ENCODE results near the gene RUNDC3A. TPM values are rescaled to one million over a fixed set of nuclear protein-coding genes. Genes with fewer than 3 reads are reported as not detected.

The RUNDC3A gene
- total and polyA plus RNA-seq, 2 of the 13 experiments (the other 11 are each of a cell fraction or from before 2014, with no cell fraction given) = 0.25 TPM; not detected in 1

DNA sequence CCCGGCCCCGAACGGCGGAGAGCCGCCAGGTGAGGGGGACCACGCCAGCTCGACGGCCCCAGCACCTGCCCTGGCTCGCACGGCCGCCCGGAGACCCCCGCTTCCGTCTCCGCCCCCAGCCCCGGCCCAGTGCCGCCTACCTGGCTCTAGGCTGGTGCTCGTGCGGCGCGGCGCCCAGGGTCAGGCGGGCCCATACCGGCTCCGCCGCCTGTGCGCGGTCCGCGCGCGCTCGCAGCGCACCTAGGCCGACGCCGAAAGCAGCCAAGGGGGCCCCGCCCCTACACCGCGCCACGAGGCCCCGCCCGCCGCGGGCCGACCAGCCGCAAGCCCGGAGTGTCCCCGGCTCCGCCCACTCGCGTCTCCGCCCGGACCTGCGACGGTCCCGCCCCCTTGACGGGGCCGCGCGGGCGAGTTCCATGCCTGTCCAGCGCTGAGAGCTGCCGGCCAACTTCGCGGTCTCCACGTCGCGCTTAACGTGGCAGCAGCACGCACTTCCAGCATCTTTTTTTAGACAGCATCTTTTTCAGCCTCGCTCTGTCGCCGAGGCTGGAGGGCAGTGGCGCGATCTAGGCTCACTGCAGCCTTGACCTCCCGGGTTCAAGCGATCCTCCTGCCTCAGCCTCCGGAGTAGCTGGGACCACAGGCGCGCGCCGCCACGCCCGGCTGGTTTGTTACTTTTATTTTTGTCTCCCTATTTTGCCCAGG, 16.3 kb downstream of the RUNDC3A start, which contains the start of gene SLC25A39 (continued):
- TF ChIP-seq MYPOP (CRISPR knock-in tag; IDR thresholded peaks at IDR 0.05) (peak; percentile 51), TSC22D2 (CRISPR knock-in tag; IDR thresholded peaks at IDR 0.05; ENCODE audit: borderline replicate concordance) (no peak), ZNF382 (CRISPR knock-in tag; IDR thresholded peaks at IDR 0.05; ENCODE audit: borderline replicate concordance) (no peak), WIZ (CRISPR knock-in tag; IDR thresholded peaks at IDR 0.05) (no peak), ZNF460 (CRISPR knock-in tag; IDR thresholded peaks at IDR 0.05; ENCODE audit: borderline replicate concordance) (no peak), ZSCAN21 (CRISPR knock-in tag; IDR thresholded peaks at IDR 0.05; ENCODE audit: borderline replicate concordance) (peak; percentile 73; the same call in 1 of the 2 replicates), ELF4 (CRISPR knock-in tag; IDR thresholded peaks at IDR 0.05; ENCODE audit: borderline replicate concordance) (0 out of 2 replicates have a peak, but pooled peaks have one; percentile 22), ZNF12 (CRISPR knock-in tag; IDR thresholded peaks at IDR 0.05) (no peak), SP140L (CRISPR knock-in tag; IDR thresholded peaks at IDR 0.05; ENCODE audit: borderline replicate concordance) (no peak), ZNF773 (CRISPR knock-in tag; IDR thresholded peaks at IDR 0.05; ENCODE audit: borderline replicate concordance) (peak; percentile 33; the same call in 1 of the 2 replicates), KLF11 (CRISPR knock-in tag; IDR thresholded peaks at IDR 0.05) (peak; percentile 11; the same call in 1 of the 2 replicates), SPEN (CRISPR knock-in tag; IDR thresholded peaks at IDR 0.05; ENCODE audit: low read depth) (peak; percentile 89; the same call in 1 of the 2 replicates), PAX8 (CRISPR knock-in tag; IDR thresholded peaks at IDR 0.05; ENCODE audit: borderline replicate concordance) (peak; percentile 96), PLSCR1 (CRISPR knock-in tag; IDR thresholded peaks at IDR 0.05; ENCODE audit: borderline replicate concordance) (no peak), RXRB (CRISPR knock-in tag; IDR thresholded peaks at IDR 0.05; ENCODE audit: borderline replicate concordance) (no peak), KDM5A (IDR thresholded peaks at IDR 0.05; ENCODE audit: borderline replicate concordance, low read length) (no peak; the same call in 1 of the 2 replicates), ZNF24 (IDR thresholded peaks at IDR 0.05) (no peak), TFDP1 (CRISPR knock-in tag; IDR thresholded peaks at IDR 0.05; ENCODE audit: borderline replicate concordance) (peak; percentile 81; the same call in 1 of the 2 replicates), BORCS8-MEF2B (CRISPR knock-in tag; IDR thresholded peaks at IDR 0.05) (peak; percentile 54), KAT7 (CRISPR knock-in tag; IDR thresholded peaks at IDR 0.05; ENCODE audit: borderline replicate concordance) (no peak), ARID2 (CRISPR knock-in tag; IDR thresholded peaks at IDR 0.05; ENCODE audit: borderline replicate concordance) (no peak), ZNF251 (CRISPR knock-in tag; IDR thresholded peaks at IDR 0.05) (no peak)
- TF ChIP-seq, protein P1, sequence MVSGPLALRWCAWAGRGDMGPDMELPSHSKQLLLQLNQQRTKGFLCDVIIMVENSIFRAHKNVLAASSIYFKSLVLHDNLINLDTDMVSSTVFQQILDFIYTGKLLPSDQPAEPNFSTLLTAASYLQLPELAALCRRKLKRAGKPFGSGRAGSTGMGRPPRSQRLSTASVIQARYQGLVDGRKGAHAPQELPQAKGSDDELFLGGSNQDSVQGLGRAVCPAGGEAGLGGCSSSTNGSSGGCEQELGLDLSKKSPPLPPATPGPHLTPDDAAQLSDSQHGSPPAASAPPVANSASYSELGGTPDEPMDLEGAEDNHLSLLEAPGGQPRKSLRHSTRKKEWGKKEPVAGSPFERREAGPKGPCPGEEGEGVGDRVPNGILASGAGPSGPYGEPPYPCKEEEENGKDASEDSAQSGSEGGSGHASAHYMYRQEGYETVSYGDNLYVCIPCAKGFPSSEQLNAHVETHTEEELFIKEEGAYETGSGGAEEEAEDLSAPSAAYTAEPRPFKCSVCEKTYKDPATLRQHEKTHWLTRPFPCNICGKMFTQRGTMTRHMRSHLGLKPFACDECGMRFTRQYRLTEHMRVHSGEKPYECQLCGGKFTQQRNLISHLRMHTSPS (CRISPR knock-in tag; IDR thresholded peaks at IDR 0.05; ENCODE audit: low read depth) = 0 out of 2 replicates have a peak, but pooled peaks have one; percentile 7
- TF ChIP-seq, protein P2, sequence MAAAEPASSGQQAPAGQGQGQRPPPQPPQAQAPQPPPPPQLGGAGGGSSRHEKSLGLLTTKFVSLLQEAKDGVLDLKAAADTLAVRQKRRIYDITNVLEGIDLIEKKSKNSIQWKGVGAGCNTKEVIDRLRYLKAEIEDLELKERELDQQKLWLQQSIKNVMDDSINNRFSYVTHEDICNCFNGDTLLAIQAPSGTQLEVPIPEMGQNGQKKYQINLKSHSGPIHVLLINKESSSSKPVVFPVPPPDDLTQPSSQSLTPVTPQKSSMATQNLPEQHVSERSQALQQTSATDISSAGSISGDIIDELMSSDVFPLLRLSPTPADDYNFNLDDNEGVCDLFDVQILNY (CRISPR knock-in tag; conservative IDR thresholded peaks at IDR 0.05) = peak; percentile 50; the same call in 1 of the 2 replicates
